GM12878 (cell line): ENCODE results near the gene VSX2. TPM values are rescaled to one million over a fixed set of nuclear protein-coding genes. Genes with fewer than 3 reads are reported as not detected.

Source experiments
- ATAC-seq: fragments of 200-7000 bp; cut with Tn5 transposase; 3 replicates; pipeline ENCODE4 v1.9.1; 2020; ENCODE audit warnings: mild to moderate bottlenecking, moderate library complexity
- BruUV-seq: library from RNA; stranded (reverse); fragments of 400-500 nt; replicated peaks from 2 replicates; lab custom pipeline; 2021; lab: Mats Ljungman, UMichigan
- CTCF ChIA-PET: fragments of 300-600 bp; sonication (Branson Sonifier 250); formaldehyde crosslinking; extraction: SDS; loops from one replicate; lab custom pipeline; 2021; ENCODE audit warnings: inconsistent platforms; lab: Yijun Ruan, JAX
- POLR2A ChIA-PET: fragments of 350-600 bp; formaldehyde crosslinking; extraction: SDS; loops from one replicate; lab custom pipeline; 2021; ENCODE audit warnings: inconsistent platforms; lab: Charles Lee
- RAD21 ChIA-PET: fragments of 300-600 bp; sonication (Branson Sonifier 250); formaldehyde crosslinking; loops from one replicate; lab custom pipeline; 2023; ENCODE audit warnings: antibody characterized with exemption; ENCODE audit not compliant: unreplicated experiment; lab: Charles Lee
- SMC1A ChIA-PET: fragments of 300-600 bp; sonication (Branson Sonifier 250); formaldehyde crosslinking; loops from one replicate; lab custom pipeline; 2023; ENCODE audit not compliant: unreplicated experiment, uncharacterized antibody; lab: Charles Lee
- DNase-seq: peaks from one replicate; pipeline ENCODE4 v3.0.0-alpha.2; 2011; ENCODE audit warnings: low read depth, low spot score
- FAIRE-seq: peaks from 3 replicates; lab custom pipeline; 2011; peaks lifted over from hg19 to GRCh38; lab: Jason Lieb, UNC
- H2AFZ ChIP-seq: 2 replicates; pipeline ENCODE4 v1.6.0; 2011; ENCODE audit warnings: low read depth, low read length, control low read depth; ENCODE audit not compliant: control insufficient read depth
- H3K27ac ChIP-seq: 2 replicates; pipeline ENCODE4 v1.5.1; 2011; ENCODE audit warnings: control low read depth; ENCODE audit not compliant: control insufficient read depth, insufficient read depth
- H3K27me3 ChIP-seq, 2 experiments: replicated peaks in 1 of 2; 2 replicates each; pipeline versions ENCODE4 v1.6.0 to v1.6.1; 2011; ENCODE audit warnings: low read length in 1 of 2; ENCODE audit not compliant: control insufficient read depth in 2 of 2, insufficient read depth in 2 of 2
- H3K36me3 ChIP-seq, 2 experiments: 2 replicates each; pipeline ENCODE4 v1.5.1; 2011; ENCODE audit warnings: low read length in 1 of 2; ENCODE audit not compliant: control insufficient read depth in 2 of 2, insufficient read depth in 2 of 2
- H3K4me1 ChIP-seq: 2 replicates; pipeline ENCODE4 v1.6.1; 2011; ENCODE audit warnings: mild to moderate bottlenecking, low read length, moderate library complexity, mixed read lengths; ENCODE audit not compliant: control insufficient read depth, insufficient read depth
- H3K4me2 ChIP-seq: 2 replicates; pipeline ENCODE4 v1.6.0; 2011; ENCODE audit warnings: control low read depth; ENCODE audit not compliant: control insufficient read depth, insufficient read depth
- H3K4me3 ChIP-seq: fragments of 200-600 bp; sonication (generic); 2 replicates; pipeline ENCODE4 v1.5.1; 2016
- H3K79me2 ChIP-seq: 2 replicates; pipeline ENCODE4 v1.6.0; 2011; ENCODE audit warnings: low read length; ENCODE audit not compliant: control insufficient read depth, insufficient read depth
- H3K9ac ChIP-seq: 2 replicates; pipeline ENCODE4 v1.8.0; 2011; ENCODE audit warnings: low read length, control low read depth, mixed read lengths; ENCODE audit not compliant: control insufficient read depth, insufficient read depth
- H3K9me3 ChIP-seq: replicated peaks from 3 replicates; pipeline ENCODE4 v1.5.1; 2011; ENCODE audit warnings: mild to moderate bottlenecking, low read length; ENCODE audit not compliant: control insufficient read depth, insufficient read depth
- H4K20me1 ChIP-seq: 2 replicates; pipeline ENCODE4 v1.6.0; 2011; ENCODE audit not compliant: control insufficient read depth, insufficient read depth
- BACH1 ChIP-seq: fragments of 450-650 bp; IDR thresholded peaks from 2 replicates; pipeline ENCODE4 v1.6.1; 2017; ENCODE audit warnings: mild to moderate bottlenecking, borderline replicate concordance
- CHD4 ChIP-seq: fragments of 200-600 bp; sonication (generic); IDR thresholded peaks from 2 replicates; pipeline ENCODE4 v1.6.1; 2016; ENCODE audit warnings: mild to moderate bottlenecking
- CTCF ChIP-seq, 3 experiments: IDR thresholded peaks in 2 of 3; conservative IDR thresholded peaks in 1 of 3; 2 replicates each; pipeline ENCODE4 v1.5.1; 2011; ENCODE audit warnings: low read depth in 3 of 3, low read length in 3 of 3, mild to moderate bottlenecking in 3 of 3, control low read depth in 2 of 3, moderate library complexity in 2 of 3, inconsistent platforms in 1 of 3, mixed read lengths in 1 of 3; ENCODE audit not compliant: control insufficient read depth in 2 of 3, insufficient read depth in 1 of 3; ENCODE audit errors: extremely low read depth in 1 of 3
- ETV6 ChIP-seq, 2 experiments: fragments of 450-650 bp in 1 of 2; IDR thresholded peaks in 1 of 2; conservative IDR thresholded peaks in 1 of 2; 2 replicates each; pipeline ENCODE4 v1.6.1; 2014; ENCODE audit warnings: antibody characterized with exemption in 1 of 2, borderline replicate concordance in 1 of 2, low read depth in 1 of 2, mild to moderate bottlenecking in 1 of 2, moderate library complexity in 1 of 2
- GABPA ChIP-seq: IDR thresholded peaks from 2 replicates; pipeline ENCODE4 v1.6.1; 2014; ENCODE audit warnings: antibody characterized with exemption, low read depth, mild to moderate bottlenecking, inconsistent platforms
- IRF4 ChIP-seq: IDR thresholded peaks from 2 replicates; pipeline ENCODE4 v1.6.1; 2011; ENCODE audit warnings: low read depth, low read length
- MLLT1 ChIP-seq: fragments of 450-650 bp; IDR thresholded peaks from 2 replicates; pipeline ENCODE4 v1.6.1; 2016; ENCODE audit warnings: mild to moderate bottlenecking
- MTA3 ChIP-seq: IDR thresholded peaks from 2 replicates; pipeline ENCODE4 v1.6.1; 2012; ENCODE audit warnings: low read length, inconsistent platforms, borderline replicate concordance
- POLR2AphosphoS2 ChIP-seq: IDR thresholded peaks from 2 replicates; pipeline ENCODE4 v1.6.1; 2011; ENCODE audit warnings: low read depth, mild to moderate bottlenecking, low read length, improper control_type of control experiment, moderate library complexity
- POU2F2 ChIP-seq: IDR thresholded peaks from 3 replicates; pipeline ENCODE4 v1.6.1; 2011; ENCODE audit warnings: low read depth, mild to moderate bottlenecking, low read length, borderline replicate concordance
- RAD21 ChIP-seq: IDR thresholded peaks from 2 replicates; pipeline ENCODE4 v1.6.1; 2011; ENCODE audit warnings: mild to moderate bottlenecking, low read depth, low read length, moderate library complexity; ENCODE audit not compliant: insufficient read depth
- RAD51 ChIP-seq: fragments of 450-650 bp; IDR thresholded peaks from 2 replicates; pipeline ENCODE4 v1.6.1; 2016; ENCODE audit warnings: moderate library complexity, mild to moderate bottlenecking, inconsistent platforms
- RUNX3 ChIP-seq: IDR thresholded peaks from 2 replicates; pipeline ENCODE4 v1.6.1; 2012; ENCODE audit warnings: low read length, inconsistent platforms
- SMARCA5 ChIP-seq: fragments of 450-650 bp; IDR thresholded peaks from 2 replicates; pipeline ENCODE4 v1.6.1; 2017; ENCODE audit warnings: mild to moderate bottlenecking
- SMC3 ChIP-seq: IDR thresholded peaks from 2 replicates; pipeline ENCODE4 v1.6.1; 2011; ENCODE audit warnings: low read length, improper control_type of control experiment, borderline replicate concordance
- TBL1XR1 ChIP-seq: IDR thresholded peaks from 2 replicates; pipeline ENCODE4 v1.6.1; 2012; ENCODE audit warnings: low read depth, low read length, improper control_type of control experiment
- USF1 ChIP-seq: IDR thresholded peaks from 2 replicates; pipeline ENCODE4 v1.6.1; 2011; ENCODE audit warnings: borderline replicate concordance, low read depth, mild to moderate bottlenecking, moderate library complexity, mixed read lengths, low read length; ENCODE audit not compliant: insufficient read depth; ENCODE audit errors: extremely low read length
- YY1 ChIP-seq: IDR thresholded peaks from 2 replicates; pipeline ENCODE4 v1.6.1; 2011; ENCODE audit warnings: low read depth, mild to moderate bottlenecking, low read length
- WGBS: methylation state at CpG from one replicate; pipeline ENCODE4 v1.1.6; 2016; ENCODE audit warnings: low lambda C conversion rate; ENCODE audit not compliant: insufficient replicate concordance, insufficient coverage; ENCODE audit errors: missing lambda C conversion rate; 5-methylcytosine and 5-hydroxymethylcytosine counted together
- in situ Hi-C: fragments of 300-500 bp; cut with MboI; formaldehyde crosslinking; loops from 9 replicates; pipeline ENCODE4 v1.14.3; 2018; ENCODE audit warnings: mixed read lengths
- intact Hi-C: fragments of 100-400 bp; cut with micrococcal nuclease; formaldehyde crosslinking; loops from one replicate; pipeline ENCODE4 v1.14.2; 2022; ENCODE audit not compliant: unreplicated experiment
- polyA plus RNA-seq, 11 experiments: library from polyadenylated mRNA; depleted of rRNA in 4 of 11; unstranded in 6 of 11; stranded (reverse) in 5 of 11; fragments of >200 nt; fragmentation: Nextera tagmentation in 4 of 11; fragmentation: Illumina TruSeq in 1 of 11; extraction: Ambion mirVana in 4 of 11; extraction: Trizol in 1 of 11; gene quantifications; 1 replicate in 1 of 11; 2 replicates in 10 of 11; pipeline versions ENCODE4 v1.2.1 to v1.2.3, GENCODE V29; 2011 to 2016; ENCODE audit warnings: inconsistent platforms in 2 of 11, missing spikeins in 2 of 11, low read depth in 1 of 11
- total RNA-seq, 4 experiments: library from RNA; depleted of rRNA in 3 of 4; stranded (reverse); fragments of >200 nt in 3 of 4; fragmentation: Illumina TruSeq in 1 of 4; extraction: Trizol in 1 of 4; gene quantifications; 2 replicates each; pipeline versions ENCODE4 v1.2.1 to v1.2.3, GENCODE V29; 2013 to 2021

Gene VSX2
- total and polyA plus RNA-seq, 10 of the 15 experiments (the other 5 are each of a cell fraction or from before 2014, with no cell fraction given) = 0.04 to 0.05 TPM; not detected in 8

- TF ChIP-seq POU2F2 (no peak), MTA3 (no peak)
Measured at GRCh38 chr14:74216671-74217070, 22.6 kb upstream of the VSX2 start (continued).

GRCh38 chr14:74217672-74218448 is 21.4 kb upstream of the VSX2 start:
- SMC1A ChIA-PET = no interaction called here
- no peak overlapping the region for H3K27ac ChIP-seq
- no peak overlapping the region for H3K4me3 ChIP-seq
- peak overlapping the region; percentile 63 for H3K4me2 ChIP-seq
- intact Hi-C loops (loop anchor here (1.0 kb wide), 1 partner anchor 33 kb away; no protein-coding TSS in a partner anchor), in situ Hi-C loops (no loop called here)
- POLR2A ChIA-PET = interaction anchor here (0.8 kb wide), 1 partner anchor 8 kb away, joined by 3 read pairs; no protein-coding TSS in a partner anchor
- no peaks in the 10 kb centered on the region for H3K4me1 ChIP-seq
- no peaks in the 10 kb centered on the region for H4K20me1 ChIP-seq
- CTCF ChIA-PET = interaction anchor here (1.2 to 3.2 kb wide), 3 partner anchors 28 to 106 kb away, joined by 3 to 11 read pairs (median 5); no protein-coding TSS in a partner anchor
- peak; percentile 99 for ATAC-seq
- no peaks in the 10 kb centered on the region for H3K36me3 ChIP-seq
- no peak overlapping the region for H2AFZ ChIP-seq
- WGBS = 7% methylated on average over 36 of the region's 40 CpGs
- H3K27me3 ChIP-seq = no peaks in the 10 kb centered on the region
- no peak for FAIRE-seq
- no TSS peak for BruUV-seq
- H3K9me3 ChIP-seq = no peaks in the 10 kb centered on the region
- RAD21 ChIA-PET = no interaction called here
- DNase-seq = no peak
- no peaks in the 10 kb centered on the region for H3K79me2 ChIP-seq
- no peak overlapping the region for H3K9ac ChIP-seq
- TF ChIP-seq YY1 (0 out of 2 replicates have a peak, but pooled peaks have one; percentile 40), POLR2AphosphoS2 (no peak), SMC3 (peak; percentile 69), MLLT1 (no peak), IRF4 (0 out of 2 replicates have a peak, but pooled peaks have one; percentile 36), BACH1 (no peak), TBL1XR1 (no peak), GABPA (no peak), SMARCA5 (0 out of 2 replicates have a peak, but pooled peaks have one; percentile 44), ETV6 (conservative IDR thresholded peaks at IDR 0.05 in 1 of 2, IDR thresholded peaks at IDR 0.05 in 1 of 2; ENCODE audit: borderline replicate concordance in 1 of 2, low read depth in 1 of 2) (no peak), USF1 (no peak), RAD51 (no peak), RUNX3 (peak; percentile 55), RAD21 (peak; percentile 46), CHD4 (no peak), CTCF (IDR thresholded peaks at IDR 0.05 in 2 of 3, conservative IDR thresholded peaks at IDR 0.05 in 1 of 3; ENCODE audit: control insufficient read depth in 2 of 3, extremely low read depth in 1 of 3, insufficient read depth in 1 of 3, low read depth in 3 of 3, low read length in 3 of 3) (peak; percentile 83 to 99 (median 94))
